Effector memory CD4-positive, alpha-beta T cell (primary cell): ENCODE results near the gene ZNRF2.

Experiments
- DNase-seq, 3 donors: peaks; one replicate each; pipeline ENCODE4 v3.0.0-alpha.2; 2020
- H3K27ac ChIP-seq: 2 replicates; pipeline ENCODE4 v1.7.0; 2013; ENCODE audit warnings: mild to moderate bottlenecking, low read length, moderate library complexity; ENCODE audit not compliant: insufficient read depth, poor library complexity, severe bottlenecking
- H3K27me3 ChIP-seq: replicated peaks from 2 replicates; pipeline ENCODE4 v1.7.0; 2013; ENCODE audit warnings: mild to moderate bottlenecking, low read length; ENCODE audit not compliant: insufficient read depth, control insufficient read depth, poor library complexity, severe bottlenecking
- H3K36me3 ChIP-seq: 2 replicates; pipeline ENCODE4 v1.7.0; 2013; ENCODE audit warnings: mild to moderate bottlenecking, low read length, moderate library complexity; ENCODE audit not compliant: control insufficient read depth, insufficient read depth
- H3K4me1 ChIP-seq: 2 replicates; pipeline ENCODE4 v1.7.0; 2013; ENCODE audit warnings: low read length, mild to moderate bottlenecking; ENCODE audit not compliant: control insufficient read depth, insufficient read depth, poor library complexity, severe bottlenecking
- H3K4me3 ChIP-seq: 2 replicates; pipeline ENCODE4 v1.7.0; 2013; ENCODE audit warnings: low read length, low read depth, mild to moderate bottlenecking; ENCODE audit not compliant: insufficient read depth, poor library complexity, severe bottlenecking
- H3K9me3 ChIP-seq: 2 replicates; pipeline ENCODE4 v1.7.0; 2013; ENCODE audit warnings: mild to moderate bottlenecking, low read length, moderate library complexity; ENCODE audit not compliant: control insufficient read depth

ZNRF2 gene

GRCh38 chr7:30349816-30350215, 65.4 kb downstream of the ZNRF2 start:
- Histone ChIP-seq H3K36me3 (no peaks in the 10 kb centered on the region), H3K9me3 (no peaks in the 10 kb centered on the region), H3K4me1 (peaks cover 22% of the 10 kb centered on the region), H3K27ac (peak overlapping the region; percentile 74), H3K27me3 (no peaks in the 10 kb centered on the region), H3K4me3 (no peak overlapping the region)
- DNase-seq = no peak

DNA sequence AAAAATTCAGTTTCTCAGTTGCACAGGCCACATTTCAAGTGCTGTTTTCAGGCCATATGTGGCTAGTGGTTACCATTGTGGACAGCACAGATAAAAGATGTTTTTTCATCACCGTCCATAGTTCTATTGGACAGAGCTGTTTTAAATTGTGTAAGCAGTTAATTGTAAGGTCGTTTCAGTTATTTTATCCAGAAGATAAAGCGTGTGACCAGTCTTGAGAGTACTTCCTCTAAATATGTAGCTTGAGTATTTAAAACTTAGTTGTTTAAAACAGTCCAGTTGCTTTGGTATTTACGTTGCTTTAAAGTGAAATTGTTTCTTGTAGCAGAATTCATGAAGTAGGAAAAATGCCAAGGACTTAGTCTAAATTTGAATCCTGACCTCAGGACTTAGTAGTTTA, 66.9 kb downstream of the ZNRF2 start:
- Histone ChIP-seq H3K36me3 (no peaks in the 10 kb centered on the region), H3K27me3 (no peaks in the 10 kb centered on the region), H3K27ac (no peak overlapping the region), H3K4me3 (no peak overlapping the region), H3K9me3 (no peaks in the 10 kb centered on the region), H3K4me1 (peaks cover 22% of the 10 kb centered on the region)
- DNase-seq = no peak

DNA sequence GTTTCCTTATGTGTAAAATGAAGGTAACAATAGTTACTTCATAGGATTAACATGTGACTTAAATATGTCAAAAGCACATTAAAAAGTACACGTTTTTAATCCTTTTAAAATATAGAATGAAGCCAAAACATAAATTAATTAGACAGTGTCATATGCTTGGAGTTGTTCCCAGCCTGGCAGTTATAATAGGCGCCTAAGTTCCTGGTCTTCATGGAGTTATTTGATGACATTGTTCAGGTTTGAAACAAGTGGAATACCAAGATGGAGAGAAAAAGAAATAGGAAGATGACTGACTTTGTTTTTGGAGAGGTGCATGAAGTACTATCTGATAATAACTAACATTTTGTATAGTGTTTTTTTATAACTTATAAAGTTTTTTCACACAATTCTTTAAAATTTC, 67.3 kb downstream of the ZNRF2 start:
- H3K4me3 ChIP-seq = no peak overlapping the region
- no peaks in the 10 kb centered on the region for H3K36me3 ChIP-seq
- no peaks in the 10 kb centered on the region for H3K9me3 ChIP-seq
- H3K27me3 ChIP-seq = no peaks in the 10 kb centered on the region
- H3K27ac ChIP-seq = no peak overlapping the region
- peaks cover 21% of the 10 kb centered on the region for H3K4me1 ChIP-seq
- no peak for DNase-seq

- peaks cover 16% of the 10 kb centered on the region for H3K4me1 ChIP-seq
- no peak for DNase-seq
- no peaks in the 10 kb centered on the region for H3K27me3 ChIP-seq
- H3K27ac ChIP-seq = no peak overlapping the region
- H3K4me3 ChIP-seq = no peak overlapping the region
- H3K36me3 ChIP-seq = no peaks in the 10 kb centered on the region
- H3K9me3 ChIP-seq = no peaks in the 10 kb centered on the region
These were observed 67.8 kb downstream of the ZNRF2 start for GRCh38 chr7:30352169-30352568.

DNA sequence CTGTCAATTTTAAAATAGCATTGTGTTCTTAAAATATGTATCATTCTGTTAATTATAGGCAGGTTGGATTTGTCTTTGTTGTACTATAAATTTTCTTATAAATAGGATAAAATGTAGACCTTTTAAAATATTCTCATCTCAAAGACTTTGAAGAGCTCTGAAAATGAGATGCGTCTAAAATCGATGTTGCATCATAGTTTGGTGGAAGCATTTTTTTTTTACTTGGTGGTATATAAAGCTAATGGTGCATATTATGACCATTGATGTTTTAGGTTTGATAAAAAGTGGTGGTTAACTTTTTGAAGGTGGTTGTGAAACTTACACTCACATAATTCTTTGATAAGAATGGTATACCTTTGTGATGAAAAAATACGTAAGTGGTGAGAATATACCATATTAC, 69.1 kb downstream of the ZNRF2 start:
- Histone ChIP-seq H3K27me3 (no peaks in the 10 kb centered on the region), H3K27ac (no peak overlapping the region), H3K4me1 (peaks cover 6% of the 10 kb centered on the region), H3K4me3 (no peak overlapping the region), H3K36me3 (no peaks in the 10 kb centered on the region), H3K9me3 (no peaks in the 10 kb centered on the region)
- no peak for DNase-seq

DNA sequence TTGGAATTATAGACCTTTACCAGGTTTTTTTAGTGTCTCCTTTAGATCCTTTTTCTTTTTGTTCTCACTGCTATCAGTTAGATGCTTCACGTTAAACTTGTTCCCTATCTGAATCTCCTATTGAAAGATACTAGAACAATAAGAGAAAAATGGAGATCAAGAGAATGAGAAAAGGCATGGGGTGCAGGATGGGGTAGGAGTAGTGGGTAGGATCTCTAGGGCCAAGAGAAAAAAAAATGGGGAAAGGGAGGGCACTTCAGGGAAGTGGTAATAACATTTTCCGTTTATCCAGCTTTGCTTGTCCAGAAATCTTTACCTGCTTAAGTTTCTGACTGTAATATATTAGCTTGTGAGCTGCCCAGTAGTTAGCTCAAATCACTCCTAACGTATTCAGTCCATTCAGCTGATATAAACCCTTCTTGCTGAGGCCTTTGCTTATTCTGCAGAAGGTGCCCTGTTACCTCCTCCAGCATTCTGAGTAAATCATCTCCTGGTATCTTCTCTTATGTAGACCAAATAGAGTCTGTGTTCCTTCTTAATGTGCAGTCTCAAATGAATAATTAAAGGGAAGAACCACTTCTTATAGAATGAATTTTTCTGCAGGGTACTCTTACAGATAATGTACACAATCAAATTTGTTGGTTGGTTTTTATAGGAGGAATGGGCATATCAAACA, 69.7 kb downstream of the ZNRF2 start:
- Histone ChIP-seq H3K4me1 (peaks cover under 1% of the 10 kb centered on the region), H3K27me3 (no peaks in the 10 kb centered on the region), H3K9me3 (no peaks in the 10 kb centered on the region), H3K27ac (no peak overlapping the region), H3K36me3 (no peaks in the 10 kb centered on the region), H3K4me3 (no peak overlapping the region)
- no peak for DNase-seq

DNA sequence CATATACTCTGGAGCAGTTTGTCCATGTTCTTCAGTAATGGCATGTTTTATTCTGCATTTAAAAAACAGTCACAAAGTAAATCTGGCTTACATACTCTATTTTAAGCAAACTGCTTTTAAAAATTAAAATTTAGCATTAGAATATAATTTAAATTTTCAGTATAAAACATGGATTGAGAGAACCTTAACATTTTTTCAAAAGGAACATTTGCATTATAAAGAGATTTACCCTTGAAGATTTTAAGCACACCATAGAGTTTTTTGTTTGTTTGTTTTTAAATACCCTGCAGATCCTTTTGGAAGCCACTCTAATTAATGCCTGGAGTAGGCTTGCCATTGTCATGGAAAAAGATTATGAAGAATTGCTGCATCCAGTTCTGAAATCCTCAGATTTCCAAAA, 70.4 kb downstream of the ZNRF2 start:
- no peaks in the 10 kb centered on the region for H3K36me3 ChIP-seq
- no peak overlapping the region for H3K4me3 ChIP-seq
- no peaks in the 10 kb centered on the region for H3K9me3 ChIP-seq
- H3K27me3 ChIP-seq = no peaks in the 10 kb centered on the region
- H3K4me1 ChIP-seq = no peaks in the 10 kb centered on the region
- DNase-seq = no peak
- H3K27ac ChIP-seq = no peak overlapping the region

GRCh38 chr7:30359957-30360356, 75.6 kb downstream of the ZNRF2 start:
- Histone ChIP-seq H3K27ac (no peak overlapping the region), H3K36me3 (no peaks in the 10 kb centered on the region), H3K4me1 (no peaks in the 10 kb centered on the region), H3K4me3 (no peak overlapping the region), H3K9me3 (no peaks in the 10 kb centered on the region), H3K27me3 (no peaks in the 10 kb centered on the region)
- DNase-seq = no peak

GRCh38 chr7:30363778-30364563, 79.6 kb downstream of the ZNRF2 start:
- Histone ChIP-seq H3K4me1 (no peaks in the 10 kb centered on the region), H3K4me3 (no peak overlapping the region), H3K27ac (no peak overlapping the region), H3K27me3 (no peaks in the 10 kb centered on the region), H3K36me3 (no peaks in the 10 kb centered on the region), H3K9me3 (no peaks in the 10 kb centered on the region)
- no peak for DNase-seq

GRCh38 chr7:30364773-30365172, 80.4 kb downstream of the ZNRF2 start:
- Histone ChIP-seq H3K4me3 (no peak overlapping the region), H3K36me3 (no peaks in the 10 kb centered on the region), H3K27ac (no peak overlapping the region), H3K4me1 (no peaks in the 10 kb centered on the region), H3K27me3 (no peaks in the 10 kb centered on the region), H3K9me3 (no peaks in the 10 kb centered on the region)
- no peak for DNase-seq
